SJCRH30 (cell line): ENCODE results near the gene SLC22A14. TPM values are rescaled to one million over a fixed set of nuclear protein-coding genes. Genes with fewer than 3 reads are reported as not detected.
"Not testable (repeated sequence)": the region's sequence is repeated elsewhere in the genome, so short reads cannot be mapped to it uniquely, and the experiment has no call there.

Experiments used
- DNase-seq, 2 experiments: peaks; one replicate each; pipeline ENCODE4 v3.0.0-alpha.2; 2015 to 2020
- H3K27ac ChIP-seq: fragments of 250-450 bp; sonication (Bioruptor Pico); 2 replicates; pipeline ENCODE4 v1.5.1; 2020; ENCODE audit warnings: mild to moderate bottlenecking, moderate library complexity
- H3K27me3 ChIP-seq: fragments of 250-450 bp; sonication (Bioruptor Pico); 2 replicates; pipeline ENCODE4 v1.5.1; 2020; ENCODE audit warnings: mild to moderate bottlenecking, moderate library complexity
- H3K36me3 ChIP-seq: fragments of 250-450 bp; sonication (Bioruptor Pico); 2 replicates; pipeline ENCODE4 v1.5.1; 2020; ENCODE audit warnings: mild to moderate bottlenecking, moderate library complexity
- H3K4me1 ChIP-seq: fragments of 250-450 bp; sonication (Bioruptor Pico); 2 replicates; pipeline ENCODE4 v1.5.1; 2020; ENCODE audit warnings: mild to moderate bottlenecking, moderate library complexity
- H3K4me3 ChIP-seq: fragments of 250-450 bp; sonication (Bioruptor Pico); 2 replicates; pipeline ENCODE4 v1.5.1; 2020; ENCODE audit warnings: mild to moderate bottlenecking, moderate library complexity
- H3K9me3 ChIP-seq: fragments of 250-450 bp; sonication (Bioruptor Pico); replicated peaks from 2 replicates; pipeline ENCODE4 v1.5.1; 2020; ENCODE audit warnings: mild to moderate bottlenecking, moderate library complexity
- total RNA-seq: library from RNA; depleted of rRNA; stranded (reverse); fragments of >200 nt; shearing (Covaris generic); gene quantifications from 2 replicates; pipeline ENCODE4 v1.2.3, GENCODE V29; 2014

Gene SLC22A14
- total RNA-seq, 1 experiment from 2014 or later = not detected

GRCh38 chr3:38314112-38314763 is 32.1 kb downstream of the SLC22A14 start:
- H3K9me3 ChIP-seq = no peaks in the 10 kb centered on the region
- H3K4me1 ChIP-seq = no peaks in the 10 kb centered on the region
- DNase-seq = no peak
- H3K4me3 ChIP-seq = no peak overlapping the region
- H3K27ac ChIP-seq = no peak overlapping the region
- no peaks in the 10 kb centered on the region for H3K36me3 ChIP-seq
- no peaks in the 10 kb centered on the region for H3K27me3 ChIP-seq

GRCh38 chr3:38314764-38315487 is 32.8 kb downstream of the SLC22A14 start:
- DNase-seq = no peak
- H3K36me3 ChIP-seq = no peaks in the 10 kb centered on the region
- no peak overlapping the region for H3K4me3 ChIP-seq
- H3K27ac ChIP-seq = no peak overlapping the region
- H3K9me3 ChIP-seq = no peaks in the 10 kb centered on the region
- no peaks in the 10 kb centered on the region for H3K4me1 ChIP-seq
- H3K27me3 ChIP-seq = no peaks in the 10 kb centered on the region

GRCh38 chr3:38315488-38316230 is 33.6 kb downstream of the SLC22A14 start:
- no peaks in the 10 kb centered on the region for H3K4me1 ChIP-seq
- H3K36me3 ChIP-seq = no peaks in the 10 kb centered on the region
- DNase-seq = no peak
- H3K4me3 ChIP-seq = no peak overlapping the region
- no peak overlapping the region for H3K27ac ChIP-seq
- no peaks in the 10 kb centered on the region for H3K9me3 ChIP-seq
- H3K27me3 ChIP-seq = no peaks in the 10 kb centered on the region

- H3K36me3 ChIP-seq = no peaks in the 10 kb centered on the region
- no peak overlapping the region for H3K27ac ChIP-seq
- no peak overlapping the region for H3K4me3 ChIP-seq
- H3K9me3 ChIP-seq = no peaks in the 10 kb centered on the region
- DNase-seq = no peak
- no peaks in the 10 kb centered on the region for H3K4me1 ChIP-seq
- H3K27me3 ChIP-seq = no peaks in the 10 kb centered on the region
Measured at GRCh38 chr3:38316356-38317191, 34.5 kb downstream of the SLC22A14 start.

GRCh38 chr3:38317192-38317759 is 35.2 kb downstream of the SLC22A14 start:
- Histone ChIP-seq H3K4me3 (no peak overlapping the region), H3K9me3 (no peaks in the 10 kb centered on the region), H3K36me3 (no peaks in the 10 kb centered on the region), H3K27me3 (no peaks in the 10 kb centered on the region), H3K27ac (no peak overlapping the region), H3K4me1 (no peaks in the 10 kb centered on the region)
- DNase-seq = peak in 1 of 2 experiments; percentile 5

- no peaks in the 10 kb centered on the region for H3K27me3 ChIP-seq
- no peaks in the 10 kb centered on the region for H3K36me3 ChIP-seq
- H3K9me3 ChIP-seq = no peaks in the 10 kb centered on the region
- H3K4me3 ChIP-seq = no peak overlapping the region
- H3K27ac ChIP-seq = no peak overlapping the region
- H3K4me1 ChIP-seq = no peaks in the 10 kb centered on the region
- no peak for DNase-seq
Measured at GRCh38 chr3:38318766-38319671, 36.9 kb downstream of the SLC22A14 start.

GRCh38 chr3:38320638-38321037 is 38.5 kb downstream of the SLC22A14 start:
- not testable (repeated sequence) for H3K27ac ChIP-seq, DNase-seq, H3K4me3 ChIP-seq, H3K9me3 ChIP-seq, H3K36me3 ChIP-seq, H3K27me3 ChIP-seq, H3K4me1 ChIP-seq

- no peaks in the 10 kb centered on the region for H3K4me1 ChIP-seq
- no peak overlapping the region for H3K4me3 ChIP-seq
- no peak for DNase-seq
- H3K36me3 ChIP-seq = no peaks in the 10 kb centered on the region
- no peak overlapping the region for H3K27ac ChIP-seq
- no peaks in the 10 kb centered on the region for H3K9me3 ChIP-seq
- H3K27me3 ChIP-seq = no peaks in the 10 kb centered on the region
Measured at GRCh38 chr3:38323060-38323459, 41.0 kb downstream of the SLC22A14 start.

- DNase-seq = no peak
Measured at GRCh38 chr3:38325256-38325655, 43.2 kb downstream of the SLC22A14 start.

GRCh38 chr3:38327335-38328009 is 45.4 kb downstream of the SLC22A14 start:
- H3K27ac ChIP-seq = no peak overlapping the region
- no peaks in the 10 kb centered on the region for H3K9me3 ChIP-seq
- no peak overlapping the region for H3K4me3 ChIP-seq
- DNase-seq = no peak
- H3K27me3 ChIP-seq = no peaks in the 10 kb centered on the region
- no peaks in the 10 kb centered on the region for H3K36me3 ChIP-seq
- no peaks in the 10 kb centered on the region for H3K4me1 ChIP-seq

More at GRCh38 chr3:38325256-38325655, 43.2 kb downstream of the SLC22A14 start:
- no peaks in the 10 kb centered on the region for H3K4me1 ChIP-seq
- no peaks in the 10 kb centered on the region for H3K27me3 ChIP-seq
- H3K4me3 ChIP-seq = no peak overlapping the region
- H3K36me3 ChIP-seq = no peaks in the 10 kb centered on the region
- H3K9me3 ChIP-seq = no peaks in the 10 kb centered on the region
- no peak overlapping the region for H3K27ac ChIP-seq

- Histone ChIP-seq H3K27ac (no peak overlapping the region), H3K4me3 (no peak overlapping the region), H3K4me1 (no peaks in the 10 kb centered on the region), H3K36me3 (no peaks in the 10 kb centered on the region), H3K27me3 (no peaks in the 10 kb centered on the region), H3K9me3 (no peaks in the 10 kb centered on the region)
- DNase-seq = no peak
Measured at GRCh38 chr3:38331257-38332022, 49.3 kb downstream of the SLC22A14 start.

GRCh38 chr3:38332201-38332600 is 50.1 kb downstream of the SLC22A14 start:
- no peak overlapping the region for H3K4me3 ChIP-seq
- H3K9me3 ChIP-seq = no peaks in the 10 kb centered on the region
- no peak overlapping the region for H3K27ac ChIP-seq
- DNase-seq = no peak
- H3K36me3 ChIP-seq = no peaks in the 10 kb centered on the region
- no peaks in the 10 kb centered on the region for H3K27me3 ChIP-seq
- no peaks in the 10 kb centered on the region for H3K4me1 ChIP-seq
